GM19467 (cell line): ENCODE measurements around the gene PLEKHD1.

Experiments
- ATAC-seq: cut with Tn5 transposase; IDR thresholded peaks from one replicate; pipeline ENCODE4 v1.9.1; 2021; ENCODE audit warnings: mild to moderate bottlenecking, moderate library complexity; ENCODE audit not compliant: unreplicated experiment

Gene PLEKHD1

GRCh38 chr14:69547701-69548348 is 63.3 kb downstream of the PLEKHD1 start:
- ATAC-seq, result no peak

GRCh38 chr14:69548566-69548965 is 64.0 kb downstream of the PLEKHD1 start:
- no peak for ATAC-seq

GRCh38 chr14:69551511-69551910 is 67.0 kb downstream of the PLEKHD1 start:
- no peak for ATAC-seq

GRCh38 chr14:69553252-69553651 is 68.7 kb downstream of the PLEKHD1 start:
- ATAC-seq, result no peak

GRCh38 chr14:69554500-69554899 is 70.0 kb downstream of the PLEKHD1 start:
- ATAC-seq, result no peak

GRCh38 chr14:69558774-69559173 is 74.2 kb downstream of the PLEKHD1 start:
- ATAC-seq, result no peak

GRCh38 chr14:69559581-69560011 is 75.1 kb downstream of the PLEKHD1 start:
- no peak for ATAC-seq

GRCh38 chr14:69560826-69561225 is 76.3 kb downstream of the PLEKHD1 start:
- no peak for ATAC-seq

GRCh38 chr14:69561893-69562292 is 77.4 kb downstream of the PLEKHD1 start:
- ATAC-seq, result no peak

GRCh38 chr14:69567563-69567962 is 83.0 kb downstream of the PLEKHD1 start:
- no peak for ATAC-seq

- no peak for ATAC-seq
Measured at GRCh38 chr14:69569859-69570258, 85.3 kb downstream of the PLEKHD1 start.

GRCh38 chr14:69570836-69571330 is 86.4 kb downstream of the PLEKHD1 start:
- no peak for ATAC-seq

- ATAC-seq, result no peak
Measured at GRCh38 chr14:69571449-69572029, 87.0 kb downstream of the PLEKHD1 start.

GRCh38 chr14:69572030-69572840 is 87.7 kb downstream of the PLEKHD1 start:
- ATAC-seq, result no peak

- ATAC-seq, result no peak
Measured at GRCh38 chr14:69572841-69573135, 88.3 kb downstream of the PLEKHD1 start.

- ATAC-seq, result no peak
Measured at GRCh38 chr14:69573205-69573830, 88.8 kb downstream of the PLEKHD1 start.

- ATAC-seq, result no peak
Measured at GRCh38 chr14:69573831-69574262, 89.3 kb downstream of the PLEKHD1 start.

- no peak for ATAC-seq
Measured at GRCh38 chr14:69574263-69574953, 89.9 kb downstream of the PLEKHD1 start, which contains the start of gene CCDC177. TSS of gene CCDC177 (minus strand) at chr14:69574871. CDS start at chr14:69573622, 1,249 bp downstream.

- ATAC-seq, result no peak
Measured at GRCh38 chr14:69574954-69575295, 90.4 kb downstream of the PLEKHD1 start.

GRCh38 chr14:69579476-69579875 is 94.9 kb downstream of the PLEKHD1 start:
- ATAC-seq, result no peak
